Measurements from ENCODE around the gene MICOS13.
"Not testable (repeated sequence)": the region's sequence is repeated elsewhere in the genome, so short reads cannot be mapped to it uniquely, and the experiment has no call there.

The MICOS13 gene

DNA sequence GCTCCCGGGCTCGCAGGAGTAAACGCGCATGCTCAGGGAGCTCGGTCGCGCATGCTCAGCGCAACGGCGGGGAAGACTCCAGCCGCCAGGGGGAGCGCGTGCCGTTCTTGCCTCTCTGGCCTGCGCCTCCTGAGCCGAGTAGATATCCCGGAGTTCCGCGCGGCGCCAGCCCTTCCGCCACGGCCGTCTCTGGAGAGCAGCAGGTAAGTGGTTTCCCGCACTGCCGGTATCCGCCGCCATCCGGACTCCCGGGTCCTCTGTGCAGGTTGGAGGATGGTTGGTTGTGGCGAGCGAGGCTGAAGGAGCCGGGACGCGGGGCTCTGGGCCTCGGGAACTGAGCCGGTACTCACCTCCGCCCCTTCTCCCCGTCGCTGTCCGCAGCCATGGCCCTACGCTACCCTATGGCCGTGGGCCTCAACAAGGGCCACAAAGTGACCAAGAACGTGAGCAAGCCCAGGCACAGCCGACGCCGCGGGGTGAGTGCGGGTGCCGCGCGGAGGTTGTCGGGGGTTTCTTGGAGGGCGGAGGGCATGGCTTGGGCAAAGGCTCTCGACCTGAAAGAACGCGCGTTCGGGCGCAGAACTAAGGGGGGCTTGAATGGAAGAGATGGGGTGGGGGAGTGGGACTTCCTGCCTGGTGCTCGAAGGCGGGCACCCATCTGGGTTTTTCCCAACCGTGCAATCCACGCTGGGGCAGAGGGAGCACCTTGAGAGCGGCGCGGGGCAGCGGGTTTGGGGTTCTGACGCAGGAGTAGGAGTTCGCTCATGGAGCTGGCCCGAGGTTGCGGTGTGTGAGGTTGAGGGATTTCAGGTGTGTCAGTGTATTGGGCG is 10.0 kb upstream of the MICOS13 start, which contains the start of gene RPL36:
Gene RPL36 (plus strand): TSS at position 171 of the 830 bp plus-strand sequence. CDS start 213 bp downstream, at position 384.
- no peak for TF ChIP-seq EZH2phosphoT487 (IDR thresholded peaks at IDR 0.05; ENCODE audit: borderline replicate concordance, low read length)
- TF ChIP-seq, protein P1, sequence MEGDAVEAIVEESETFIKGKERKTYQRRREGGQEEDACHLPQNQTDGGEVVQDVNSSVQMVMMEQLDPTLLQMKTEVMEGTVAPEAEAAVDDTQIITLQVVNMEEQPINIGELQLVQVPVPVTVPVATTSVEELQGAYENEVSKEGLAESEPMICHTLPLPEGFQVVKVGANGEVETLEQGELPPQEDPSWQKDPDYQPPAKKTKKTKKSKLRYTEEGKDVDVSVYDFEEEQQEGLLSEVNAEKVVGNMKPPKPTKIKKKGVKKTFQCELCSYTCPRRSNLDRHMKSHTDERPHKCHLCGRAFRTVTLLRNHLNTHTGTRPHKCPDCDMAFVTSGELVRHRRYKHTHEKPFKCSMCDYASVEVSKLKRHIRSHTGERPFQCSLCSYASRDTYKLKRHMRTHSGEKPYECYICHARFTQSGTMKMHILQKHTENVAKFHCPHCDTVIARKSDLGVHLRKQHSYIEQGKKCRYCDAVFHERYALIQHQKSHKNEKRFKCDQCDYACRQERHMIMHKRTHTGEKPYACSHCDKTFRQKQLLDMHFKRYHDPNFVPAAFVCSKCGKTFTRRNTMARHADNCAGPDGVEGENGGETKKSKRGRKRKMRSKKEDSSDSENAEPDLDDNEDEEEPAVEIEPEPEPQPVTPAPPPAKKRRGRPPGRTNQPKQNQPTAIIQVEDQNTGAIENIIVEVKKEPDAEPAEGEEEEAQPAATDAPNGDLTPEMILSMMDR (IDR thresholded peaks at IDR 0.05; ENCODE audit: low read depth, low read length, poor library complexity, severe bottlenecking): peak; percentile 82
- peak within 1 kb of the TSS; percentile 84 for H3K27ac ChIP-seq (ENCODE audit: low read depth, low read length)
- peaks cover 11% of the 10 kb centered on the region for H4K20me1 ChIP-seq (ENCODE audit: control insufficient read depth, insufficient read depth, low read depth, low read length)
- H3K79me2 ChIP-seq (ENCODE audit: control insufficient read depth, low read length): peaks cover 47% of the 10 kb centered on the region
- H3K4me3 ChIP-seq (ENCODE audit: low read length): peak within 1 kb of the TSS; percentile 99
- H3K4me2 ChIP-seq (ENCODE audit: low read length): peak within 1 kb of the TSS; percentile 68
- H3K4me1 ChIP-seq (ENCODE audit: control insufficient read depth, low read length): peaks cover 28% of the 10 kb centered on the region
- H3K9me2 ChIP-seq (replicated peaks; ENCODE audit: control insufficient read depth, low read length): no peaks in the 10 kb centered on the region
- peaks cover 52% of the 10 kb centered on the region for H3K36me3 ChIP-seq (ENCODE audit: control insufficient read depth, low read length)
- peaks cover 19% of the 10 kb centered on the region for H3F3A ChIP-seq (ENCODE audit: control insufficient read depth, insufficient read depth)
- no peaks in the 10 kb centered on the region for H3K27me3 ChIP-seq (ENCODE audit: control insufficient read depth, low read length)
- H3K9me3 ChIP-seq (ENCODE audit: control insufficient read depth, insufficient read depth, low read length): no peaks in the 10 kb centered on the region

DNA sequence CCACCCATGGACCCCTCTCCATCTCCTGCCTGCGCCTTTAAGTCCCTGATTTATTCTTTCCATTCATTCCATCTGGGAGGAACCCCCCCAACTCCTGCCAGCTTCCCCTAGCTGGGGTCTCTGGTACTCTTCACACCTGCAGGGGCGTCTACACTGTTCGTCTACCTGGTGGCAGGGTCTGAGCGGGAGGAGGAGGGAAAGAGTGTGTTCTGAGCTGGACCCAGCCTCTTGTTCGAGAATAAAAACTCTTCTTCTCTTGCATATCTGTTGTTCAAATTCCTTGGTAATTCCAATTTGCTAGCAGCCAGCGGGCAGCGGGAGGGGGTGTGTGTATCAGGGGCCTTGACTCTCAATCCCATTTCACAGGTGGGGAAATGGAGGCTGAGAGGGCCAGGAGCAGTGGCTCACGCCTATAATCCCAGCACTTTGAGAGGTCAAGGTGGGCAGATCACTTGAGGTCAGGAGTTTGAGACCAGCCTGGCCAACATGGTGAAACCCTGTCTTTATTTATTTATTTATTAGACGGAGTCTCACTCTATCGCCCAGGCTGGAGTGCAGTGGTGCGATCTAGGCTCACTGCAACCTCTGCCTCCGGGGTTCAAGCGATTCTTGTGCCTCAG is 8.1 kb upstream of the MICOS13 start:
- not testable (repeated sequence) for H3K9me3 ChIP-seq (ENCODE audit: control insufficient read depth, insufficient read depth, low read length); H3K4me3 ChIP-seq (ENCODE audit: low read length); H3K27me3 ChIP-seq (ENCODE audit: control insufficient read depth, low read length); H3K4me2 ChIP-seq (ENCODE audit: low read length); H3K9me2 ChIP-seq (replicated peaks; ENCODE audit: control insufficient read depth, low read length); H3K27ac ChIP-seq (ENCODE audit: low read depth, low read length)
- peaks cover 13% of the 10 kb centered on the region for H3F3A ChIP-seq (ENCODE audit: control insufficient read depth, insufficient read depth)
- H3K79me2 ChIP-seq (ENCODE audit: control insufficient read depth, low read length): peaks cover 34% of the 10 kb centered on the region
- H3K36me3 ChIP-seq (ENCODE audit: control insufficient read depth, low read length): peaks cover 32% of the 10 kb centered on the region
- peaks cover 11% of the 10 kb centered on the region for H4K20me1 ChIP-seq (ENCODE audit: control insufficient read depth, insufficient read depth, low read depth, low read length)
- H3K4me1 ChIP-seq (ENCODE audit: control insufficient read depth, low read length): peaks cover 28% of the 10 kb centered on the region

GRCh38 chr19:5687360-5688198 is 7.3 kb upstream of the MICOS13 start:
- Histone ChIP-seq H3K79me2 (ENCODE audit: control insufficient read depth, low read length) (peaks cover 26% of the 10 kb centered on the region), H4K20me1 (ENCODE audit: control insufficient read depth, insufficient read depth, low read depth, low read length) (peaks cover 9% of the 10 kb centered on the region), H3F3A (ENCODE audit: control insufficient read depth, insufficient read depth) (peaks cover 7% of the 10 kb centered on the region), H3K27ac (ENCODE audit: low read depth, low read length) (no peak overlapping the region), H3K36me3 (ENCODE audit: control insufficient read depth, low read length) (peaks cover 24% of the 10 kb centered on the region), H3K4me1 (ENCODE audit: control insufficient read depth, low read length) (peaks cover 26% of the 10 kb centered on the region), H3K9me3 (ENCODE audit: control insufficient read depth, insufficient read depth, low read length) (no peaks in the 10 kb centered on the region), H3K9me2 (replicated peaks; ENCODE audit: control insufficient read depth, low read length) (no peaks in the 10 kb centered on the region), H3K27me3 (ENCODE audit: control insufficient read depth, low read length) (no peaks in the 10 kb centered on the region), H3K4me3 (ENCODE audit: low read length) (peak overlapping the region; percentile 82; the same call in 1 of the 2 replicates), H3K4me2 (ENCODE audit: low read length) (peak overlapping the region; percentile 86; the same call in 1 of the 2 replicates)
- TF ChIP-seq EZH2phosphoT487 (IDR thresholded peaks at IDR 0.05; ENCODE audit: borderline replicate concordance, low read length): no peak
- TF ChIP-seq, protein P1 (IDR thresholded peaks at IDR 0.05; ENCODE audit: low read depth, low read length, poor library complexity, severe bottlenecking): peak; percentile 29
